NCI-H524 (cell line): ENCODE measurements around the gene LIPE.

ENCODE experiments used
- DNase-seq, 2 experiments: peaks; one replicate each; lab custom pipeline; 2025; lab: John Stamatoyannopoulos, UW

Gene LIPE

GRCh38 chr19:42412661-42413076 lies 14.5 kb downstream of the LIPE start:
- peak in 1 of 2 experiments; percentile 21 for DNase-seq

GRCh38 chr19:42412227-42412626 lies 15.0 kb downstream of the LIPE start:
- DNase-seq, result peak; percentile 26 to 34

- DNase-seq, result no peak
Measured at GRCh38 chr19:42411581-42412178, 15.5 kb downstream of the LIPE start.

GRCh38 chr19:42410371-42410770 lies 16.8 kb downstream of the LIPE start:
- DNase-seq, result no peak

- DNase-seq, result no peak
Measured at GRCh38 chr19:42409477-42409876, 17.7 kb downstream of the LIPE start.

- DNase-seq, result no peak
Measured at GRCh38 chr19:42407816-42408175, 19.4 kb downstream of the LIPE start.

GRCh38 chr19:42407085-42407815 lies 19.9 kb downstream of the LIPE start:
- DNase-seq, result no peak

- no peak for DNase-seq
Measured at GRCh38 chr19:42406111-42406510, 21.1 kb downstream of the LIPE start.

GRCh38 chr19:42403586-42403985 lies 23.6 kb downstream of the LIPE start:
- peak in 1 of 2 experiments; percentile 52 for DNase-seq

- peak in 1 of 2 experiments; percentile 43 for DNase-seq
Measured at GRCh38 chr19:42402376-42403116, 24.6 kb downstream of the LIPE start.

GRCh38 chr19:42401365-42402303 lies 25.6 kb downstream of the LIPE start:
- peak; percentile 76 to 78 for DNase-seq

- DNase-seq, result no peak
Measured at GRCh38 chr19:42400404-42400803, 26.8 kb downstream of the LIPE start.

GRCh38 chr19:42397263-42398166 lies 29.7 kb downstream of the LIPE start:
- DNase-seq, result no peak

GRCh38 chr19:42396381-42397262 lies 30.6 kb downstream of the LIPE start:
- DNase-seq, result peak; percentile 91 to 98

GRCh38 chr19:42394751-42395150 lies 32.4 kb downstream of the LIPE start:
- DNase-seq, result no peak

- DNase-seq, result no peak
Measured at GRCh38 chr19:42392165-42392564, 35.0 kb downstream of the LIPE start.

- no peak for DNase-seq
Measured at GRCh38 chr19:42389899-42390298, 37.3 kb downstream of the LIPE start, which contains the start of gene CNFN. CNFN (minus strand) TSS chr19:42390297; CDS start chr19:42389037, 1,260 bp downstream.

GRCh38 chr19:42388851-42389489 lies 38.2 kb downstream of the LIPE start:
- no peak for DNase-seq
